Lung (tissue), 12 donors: Measurements from ENCODE around the gene ABCC10. TPM values are rescaled to one million over a fixed set of nuclear protein-coding genes. Genes with fewer than 3 reads are reported as not detected.
"Not testable (repeated sequence)": the region's sequence is repeated elsewhere in the genome, so short reads cannot be mapped to it uniquely, and the experiment has no call there.

Source experiments
- ATAC-seq: fragments of 200-7000 bp; cut with Tn5 transposase; one replicate; pipeline ENCODE4 v1.9.1; 2020; ENCODE audit warnings: moderate number of reproducible peaks; ENCODE audit not compliant: insufficient read depth, low FRiP score
- DNase-seq, 3 donors: peaks; one replicate each; pipeline ENCODE4 v3.0.0-alpha.2; 2013 to 2017
- H3K27ac ChIP-seq, 2 donors: one replicate each; pipeline ENCODE4 v1.5.1; 2013; ENCODE audit warnings: mild to moderate bottlenecking in 2 of 2, moderate library complexity in 2 of 2, control low read depth in 1 of 2, inconsistent platforms in 1 of 2, low read depth in 1 of 2, low read length in 1 of 2
- H3K27me3 ChIP-seq, 3 donors: one replicate each; pipeline ENCODE4 v1.5.1; 2013; ENCODE audit warnings: low read length in 2 of 3; ENCODE audit not compliant: control insufficient read depth in 3 of 3, insufficient read depth in 3 of 3
- H3K36me3 ChIP-seq, 4 donors: one replicate each; pipeline ENCODE4 v1.5.1; 2013; ENCODE audit warnings: low read length in 4 of 4, mild to moderate bottlenecking in 1 of 4, moderate library complexity in 1 of 4; ENCODE audit not compliant: control insufficient read depth in 4 of 4, insufficient read depth in 4 of 4
- H3K4me1 ChIP-seq, 5 donors: one replicate each; pipeline ENCODE4 v1.5.1; 2013; ENCODE audit warnings: low read length in 5 of 5, mild to moderate bottlenecking in 2 of 5, moderate library complexity in 1 of 5; ENCODE audit not compliant: control insufficient read depth in 5 of 5, insufficient read depth in 5 of 5
- H3K4me3 ChIP-seq: one replicate; pipeline ENCODE4 v1.5.1; 2013; ENCODE audit warnings: mild to moderate bottlenecking, control low read depth, moderate library complexity
- H3K9ac ChIP-seq, 2 donors: one replicate each; pipeline ENCODE4 v1.5.1; 2013; ENCODE audit warnings: low read length in 2 of 2, control low read depth in 1 of 2; ENCODE audit not compliant: insufficient read depth in 1 of 2
- H3K9me3 ChIP-seq, 4 donors: one replicate each; pipeline ENCODE4 v1.5.1; 2013; ENCODE audit warnings: low read length in 3 of 4, mild to moderate bottlenecking in 1 of 4, moderate library complexity in 1 of 4; ENCODE audit not compliant: control insufficient read depth in 4 of 4, insufficient read depth in 3 of 4
- CTCF ChIP-seq: IDR thresholded peaks from 2 replicates; pipeline ENCODE4 v1.5.1; 2012; ENCODE audit warnings: mild to moderate bottlenecking; ENCODE audit errors: control extremely low read depth, extremely low read depth
- WGBS, 2 donors: extraction: QIAGEN DNeasy Blood & Tissue Kit; methylation state at CpG; one replicate each; pipeline ENCODE4 v1.1.7; 2013; 5-methylcytosine and 5-hydroxymethylcytosine counted together
- polyA plus RNA-seq, 2 donors: library from polyadenylated mRNA; stranded (reverse); fragments of 200-250 nt; gene quantifications; one replicate each; pipeline ENCODE4 v1.2.1, GENCODE V29; 2013
- total RNA-seq, 2 donors: library from RNA; depleted of rRNA in 1 of 2; stranded (reverse); fragments of >200 nt in 1 of 2; gene quantifications; one replicate each; pipeline ENCODE4 v1.2.1, GENCODE V29; 2014 to 2021
- donor health status: control.
- donor health status: control.
- donor health status: Bipolar disorder and iron deficiency.
- donor health status: healthy.
- donor health status: DM: yes; HTN: yes; CAD: no.

Gene ABCC10
- total and polyA plus RNA-seq, 4 donors: 15.7 to 43.3 (median 26.2) TPM

- DNase-seq: no peak
- H3K9ac ChIP-seq: no peak overlapping the region
- peak overlapping the region in 1 of 2 donors; percentile 71 for H3K27ac ChIP-seq
- H3K4me3 ChIP-seq: peak overlapping the region; percentile 16
- no peaks in the 10 kb centered on the region for H3K9me3 ChIP-seq
- no peaks in the 10 kb centered on the region for H3K27me3 ChIP-seq
- TF ChIP-seq CTCF: no peak
- peaks cover 0 to 5% (median 0%) of the 10 kb centered on the region in 5 donors for H3K4me1 ChIP-seq
- H3K36me3 ChIP-seq: no peaks in the 10 kb centered on the region
- no peak for ATAC-seq
- WGBS, 2 donors: 17 to 38% methylated on average over 13 of the region's 13 CpGs
Observed at GRCh38 chr6:43391440-43392031, 35.8 kb upstream of the ABCC10 start.

- H3K27me3 ChIP-seq, ATAC-seq, H3K4me3 ChIP-seq, DNase-seq, H3K4me1 ChIP-seq, H3K9ac ChIP-seq, H3K36me3 ChIP-seq, H3K9me3 ChIP-seq: not testable (repeated sequence)
- peak overlapping the region in 1 of 2 donors; percentile 11 for H3K27ac ChIP-seq
- 40 to 49% methylated on average over 11 of the region's 11 CpGs for WGBS, 2 donors
Observed at GRCh38 chr6:43393133-43393532, 34.2 kb upstream of the ABCC10 start.

- H3K27me3 ChIP-seq: no peaks in the 10 kb centered on the region
- DNase-seq (no peak), ATAC-seq (no peak)
- peak overlapping the region in 1 of 2 donors; percentile 11 for H3K27ac ChIP-seq
- H3K4me3 ChIP-seq: no peak overlapping the region
- TF ChIP-seq CTCF: no peak
- no peaks in the 10 kb centered on the region for H3K9me3 ChIP-seq
- H3K36me3 ChIP-seq: no peaks in the 10 kb centered on the region
- 25 to 47% methylated on average over 5 of the region's 5 CpGs for WGBS, 2 donors
- H3K4me1 ChIP-seq: peaks cover 0 to 5% (median 0%) of the 10 kb centered on the region in 5 donors
- H3K9ac ChIP-seq: no peak overlapping the region
Observed at GRCh38 chr6:43393602-43394001, 33.7 kb upstream of the ABCC10 start.

- no peak overlapping the region for H3K27ac ChIP-seq
- H3K27me3 ChIP-seq: no peaks in the 10 kb centered on the region
- H3K9me3 ChIP-seq: no peaks in the 10 kb centered on the region
- ATAC-seq (no peak), DNase-seq (no peak)
- peaks cover 0 to 12% (median 0%) of the 10 kb centered on the region in 5 donors for H3K4me1 ChIP-seq
- H3K9ac ChIP-seq: no peak overlapping the region
- no peak for TF ChIP-seq CTCF
- no peak overlapping the region for H3K4me3 ChIP-seq
- 96 to 97% methylated on average over 4 of the region's 4 CpGs for WGBS, 2 donors
- H3K36me3 ChIP-seq: no peaks in the 10 kb centered on the region
Observed at GRCh38 chr6:43394982-43395381, 32.4 kb upstream of the ABCC10 start.
